ENCODE measurements around the gene OR2D2.
"Not testable (repeated sequence)": the region's sequence is repeated elsewhere in the genome, so short reads cannot be mapped to it uniquely, and the experiment has no call there.

Gene OR2D2

DNA sequence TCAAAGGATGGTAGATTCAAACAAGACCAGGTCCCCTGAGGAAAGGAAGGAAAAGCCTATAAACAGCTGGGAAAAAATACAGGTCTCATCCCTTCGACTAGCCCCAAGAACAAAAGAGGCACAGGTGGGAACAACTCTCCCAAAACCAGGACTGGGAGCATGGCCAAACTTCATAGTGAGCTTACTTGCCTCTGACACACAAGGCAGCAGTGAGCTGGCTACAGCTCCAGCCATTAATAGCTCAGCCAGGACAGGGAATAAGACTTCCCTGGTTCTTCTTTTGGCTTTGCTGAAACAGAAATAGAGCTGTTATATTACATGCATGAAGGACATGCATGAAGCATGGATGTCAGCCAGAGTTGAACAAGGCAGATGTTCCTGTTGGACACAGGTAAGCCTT is 29.3 kb downstream of the OR2D2 start, which contains the start of gene OR10A2:
Gene OR10A2, plus strand, starts transcription at position 97 of the 400 bp plus-strand sequence. CDS start 6,698 bp downstream, outside the sequence.
- H3K4me3 ChIP-seq, result no peak within 1 kb of the TSS
- no peak within 1 kb of the TSS for H3K27ac ChIP-seq
- no peak for DNase-seq (ENCODE audit: low spot score)
- TF ChIP-seq, protein P1, sequence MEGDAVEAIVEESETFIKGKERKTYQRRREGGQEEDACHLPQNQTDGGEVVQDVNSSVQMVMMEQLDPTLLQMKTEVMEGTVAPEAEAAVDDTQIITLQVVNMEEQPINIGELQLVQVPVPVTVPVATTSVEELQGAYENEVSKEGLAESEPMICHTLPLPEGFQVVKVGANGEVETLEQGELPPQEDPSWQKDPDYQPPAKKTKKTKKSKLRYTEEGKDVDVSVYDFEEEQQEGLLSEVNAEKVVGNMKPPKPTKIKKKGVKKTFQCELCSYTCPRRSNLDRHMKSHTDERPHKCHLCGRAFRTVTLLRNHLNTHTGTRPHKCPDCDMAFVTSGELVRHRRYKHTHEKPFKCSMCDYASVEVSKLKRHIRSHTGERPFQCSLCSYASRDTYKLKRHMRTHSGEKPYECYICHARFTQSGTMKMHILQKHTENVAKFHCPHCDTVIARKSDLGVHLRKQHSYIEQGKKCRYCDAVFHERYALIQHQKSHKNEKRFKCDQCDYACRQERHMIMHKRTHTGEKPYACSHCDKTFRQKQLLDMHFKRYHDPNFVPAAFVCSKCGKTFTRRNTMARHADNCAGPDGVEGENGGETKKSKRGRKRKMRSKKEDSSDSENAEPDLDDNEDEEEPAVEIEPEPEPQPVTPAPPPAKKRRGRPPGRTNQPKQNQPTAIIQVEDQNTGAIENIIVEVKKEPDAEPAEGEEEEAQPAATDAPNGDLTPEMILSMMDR (IDR thresholded peaks at IDR 0.05), result no peak

- DNase-seq (ENCODE audit: low spot score), result no peak
- TF ChIP-seq, protein P1 (IDR thresholded peaks at IDR 0.05), result no peak
Observed at GRCh38 chr11:6856871-6857270, 35.4 kb downstream of the OR2D2 start.

DNA sequence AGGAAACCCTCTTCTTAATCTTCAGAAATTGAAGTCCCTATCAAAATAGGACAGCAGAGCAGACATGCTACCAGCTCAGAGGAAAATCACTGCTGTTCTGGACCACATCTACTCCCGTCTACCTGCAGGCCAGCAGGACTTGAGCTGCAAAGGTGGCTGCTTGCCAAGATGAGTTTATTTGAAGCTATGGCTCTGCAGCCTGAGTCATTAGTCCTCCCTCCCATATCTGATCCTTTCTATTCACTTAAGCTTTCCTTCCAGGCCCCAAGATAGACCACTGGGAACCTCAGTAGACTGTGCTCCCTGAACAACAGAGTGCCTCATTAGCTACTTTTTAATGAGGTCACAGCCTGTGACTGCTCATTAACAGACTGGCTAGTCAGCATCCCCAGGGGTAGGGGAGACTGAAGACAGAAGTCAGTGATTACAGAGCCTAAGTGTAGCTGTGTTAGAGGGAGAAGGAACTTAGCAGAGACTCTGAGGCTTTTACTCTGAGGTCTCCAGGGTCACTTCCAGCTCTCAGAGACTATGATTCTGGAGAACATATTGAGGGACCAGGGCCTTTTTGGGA is 36.2 kb downstream of the OR2D2 start:
- Histone ChIP-seq H3K4me3 (no peak overlapping the region), H3K27ac (no peak overlapping the region)
- no peak for DNase-seq (ENCODE audit: low spot score)
- TF ChIP-seq, protein P1 (IDR thresholded peaks at IDR 0.05), result no peak

More at GRCh38 chr11:6856871-6857270, 35.4 kb downstream of the OR2D2 start:
- Histone ChIP-seq H3K4me3 (no peak overlapping the region), H3K27ac (no peak overlapping the region)

DNA sequence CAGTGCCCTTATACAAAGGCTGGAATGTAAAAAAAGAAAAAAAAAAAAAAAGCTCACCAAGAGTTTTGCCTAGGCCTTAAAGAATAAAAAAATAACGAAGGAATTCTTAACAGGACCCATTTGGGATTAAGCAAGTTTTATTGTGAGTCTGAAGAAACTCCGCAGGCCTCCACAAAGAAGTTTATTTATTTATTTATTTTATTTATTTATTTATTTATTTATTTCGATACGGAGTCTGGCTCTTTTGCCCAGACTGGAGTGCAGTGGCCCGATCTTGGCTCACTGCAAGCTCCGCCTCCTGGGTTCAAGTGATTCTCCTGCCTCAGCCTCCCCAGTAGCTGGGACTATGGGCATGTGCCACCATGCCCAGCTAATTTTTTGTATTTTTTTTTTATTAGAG is 37.5 kb downstream of the OR2D2 start:
- DNase-seq (ENCODE audit: low spot score); H3K27ac ChIP-seq; H3K4me3 ChIP-seq: not testable (repeated sequence)

DNA sequence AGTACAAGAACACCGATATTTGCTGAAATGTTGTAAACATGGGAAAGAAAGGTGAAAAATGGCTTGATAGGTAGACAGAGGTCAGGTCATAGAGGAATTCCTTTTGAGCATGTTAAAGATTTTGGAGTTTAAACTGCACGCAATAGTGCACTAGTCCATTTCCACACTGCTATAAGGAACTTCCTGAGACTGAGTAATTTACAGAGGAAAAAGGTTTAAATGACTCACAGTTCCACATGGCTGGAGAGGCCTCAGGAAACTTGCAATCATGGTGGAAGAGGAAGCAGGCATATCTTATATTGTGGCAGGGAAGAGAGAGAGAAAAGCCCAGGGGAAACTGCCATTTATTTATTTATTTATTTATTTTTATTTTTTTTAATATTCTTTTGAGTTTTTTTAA is 41.8 kb downstream of the OR2D2 start:
- TF ChIP-seq, protein P1 (IDR thresholded peaks at IDR 0.05), result no peak
- no peak for DNase-seq (ENCODE audit: low spot score)
- H3K27ac ChIP-seq, result no peak overlapping the region
- no peak overlapping the region for H3K4me3 ChIP-seq

GRCh38 chr11:6845383-6845782 is 46.9 kb downstream of the OR2D2 start, which contains the start of gene OR10A5:
Gene OR10A5, plus strand, starts transcription at chr11:6845683. Its CDS starts 0 bp downstream, at chr11:6845683.
- no peak within 1 kb of the TSS for H3K27ac ChIP-seq
- TF ChIP-seq, protein P1 (IDR thresholded peaks at IDR 0.05), result no peak
- no peak within 1 kb of the TSS for H3K4me3 ChIP-seq
- no peak for DNase-seq (ENCODE audit: low spot score)

- TF ChIP-seq, protein P1 (IDR thresholded peaks at IDR 0.05), result no peak
- H3K4me3 ChIP-seq, result no peak overlapping the region
- no peak overlapping the region for H3K27ac ChIP-seq
- no peak for DNase-seq (ENCODE audit: low spot score)
Observed at GRCh38 chr11:6844356-6844755, 47.9 kb downstream of the OR2D2 start.

Data from coronary artery (tissue), 2 donors.